HepG2 (cell line): ENCODE measurements around the gene HOXD8. TPM values are rescaled to one million over a fixed set of nuclear protein-coding genes. Genes with fewer than 3 reads are reported as not detected.

Experiments used
- ATAC-seq: fragments of 200-7000 bp; cut with Tn5 transposase; 3 replicates; pipeline ENCODE4 v1.9.1; 2020; ENCODE audit warnings: mild to moderate bottlenecking, moderate library complexity
- BruUV-seq: library from RNA; stranded (reverse); fragments of 400-500 nt; replicated peaks from 2 replicates; lab custom pipeline; 2021; lab: Mats Ljungman, UMichigan
- CTCF ChIA-PET: fragments of 300-600 bp; formaldehyde crosslinking; extraction: SDS; loops from one replicate; lab custom pipeline; 2021; ENCODE audit warnings: low total read pairs, inconsistent platforms, low intra/inter-chr PET ratio; lab: Yijun Ruan, JAX
- POLR2A ChIA-PET: fragments of 350-600 bp; sonication (Branson Sonifier 250); formaldehyde crosslinking; loops from one replicate; lab custom pipeline; 2020; ENCODE audit warnings: antibody characterized with exemption, inconsistent platforms; lab: Yijun Ruan, JAX
- DNase-seq: peaks from one replicate; pipeline ENCODE4 v3.0.0-alpha.2; 2015; ENCODE audit warnings: low spot score
- FAIRE-seq: peaks from 3 replicates; lab custom pipeline; 2011; peaks lifted over from hg19 to GRCh38; lab: Jason Lieb, UNC
- H2AFZ ChIP-seq: one replicate; pipeline ENCODE4 v1.6.1; 2011; ENCODE audit warnings: low read length, inconsistent platforms
- H3K27ac ChIP-seq: fragments of 300-600 bp; 3 replicates; pipeline ENCODE4 v1.8.0; 2011; ENCODE audit warnings: mixed run types, mild to moderate bottlenecking, mixed read lengths, low read length, inconsistent platforms; ENCODE audit not compliant: insufficient read depth; ENCODE audit errors: extremely low read length
- H3K27me3 ChIP-seq, 2 experiments: fragments of 200-600 bp in 1 of 2; 2 replicates in 1 of 2; 3 replicates in 1 of 2; pipeline versions ENCODE4 v1.6.0 to v1.8.0; 2011; ENCODE audit warnings: low read length in 2 of 2, mild to moderate bottlenecking in 2 of 2, moderate library complexity in 2 of 2, inconsistent platforms in 1 of 2; ENCODE audit not compliant: insufficient read depth in 2 of 2, control insufficient read depth in 1 of 2
- H3K36me3 ChIP-seq, 2 experiments: fragments of 200-600 bp in 1 of 2; replicated peaks in 1 of 2; 2 replicates in 1 of 2; 3 replicates in 1 of 2; pipeline versions ENCODE4 v1.5.1 to v1.8.0; 2011; ENCODE audit warnings: low read length in 2 of 2, inconsistent platforms in 1 of 2; ENCODE audit not compliant: insufficient read depth in 2 of 2, control insufficient read depth in 1 of 2
- H3K4me1 ChIP-seq: 2 replicates; pipeline ENCODE4 v1.5.1; 2012; ENCODE audit warnings: low read length, inconsistent platforms; ENCODE audit not compliant: insufficient read depth
- H3K4me2 ChIP-seq: 2 replicates; pipeline ENCODE4 v1.6.0; 2011; ENCODE audit warnings: low read depth, low read length, inconsistent platforms
- H3K4me3 ChIP-seq, 3 experiments: fragments of 200-600 bp in 1 of 3; sonication (generic), shearing (Covaris generic) in 1 of 3; replicated peaks in 1 of 3; 2 replicates each; pipeline ENCODE4 v1.5.1; 2011 to 2016; ENCODE audit warnings: low read length in 3 of 3, inconsistent platforms in 2 of 3, low read depth in 2 of 3, mild to moderate bottlenecking in 2 of 3, control low read depth in 1 of 3, mixed read lengths in 1 of 3; ENCODE audit not compliant: insufficient read depth in 1 of 3
- H3K79me2 ChIP-seq: one replicate; pipeline ENCODE4 v1.6.1; 2011; ENCODE audit warnings: low read length, inconsistent platforms; ENCODE audit not compliant: insufficient read depth
- H3K9ac ChIP-seq: 2 replicates; pipeline ENCODE4 v1.6.0; 2011; ENCODE audit warnings: mild to moderate bottlenecking, low read depth, low read length, inconsistent platforms; ENCODE audit not compliant: insufficient read depth
- H3K9me3 ChIP-seq: 2 replicates; pipeline ENCODE4 v1.5.1; 2012; ENCODE audit warnings: mild to moderate bottlenecking, low read length
- H4K20me1 ChIP-seq: 2 replicates; pipeline ENCODE4 v1.6.0; 2011; ENCODE audit warnings: inconsistent platforms, mild to moderate bottlenecking, low read length, moderate library complexity; ENCODE audit not compliant: insufficient read depth
- CBX2 ChIP-seq, 2 experiments: fragments of 200-600 bp in 1 of 2; sonication (generic); formaldehyde crosslinking in 1 of 2; IDR thresholded peaks; 2 replicates each; pipeline versions ENCODE4 v1.7.0 to v1.8.1; 2018 to 2022; ENCODE audit warnings: low read depth in 2 of 2, low read length in 1 of 2, mild to moderate bottlenecking in 1 of 2, missing genetic modification reagents in 1 of 2
- HOXA5 ChIP-seq: sonication (generic); formaldehyde crosslinking; IDR thresholded peaks from 2 replicates; pipeline ENCODE4 v1.4.0; 2020; ENCODE audit warnings: missing genetic modification reagents
- PCBP1 ChIP-seq: fragments of 200-400 bp; formaldehyde crosslinking; IDR thresholded peaks from 2 replicates; pipeline ENCODE4 v1.6.1; 2017; ENCODE audit warnings: mild to moderate bottlenecking, low read depth, low read length, borderline replicate concordance
- RNF2 ChIP-seq: fragments of 450-650 bp; conservative IDR thresholded peaks from 2 replicates; pipeline ENCODE4 v1.6.1; 2016; ENCODE audit warnings: low read depth
- SCMH1 ChIP-seq: sonication (generic); formaldehyde crosslinking; IDR thresholded peaks from 2 replicates; pipeline ENCODE4 v1.9.0; 2021; ENCODE audit warnings: missing genetic modification reagents, mild to moderate bottlenecking, borderline replicate concordance
- SOX13 ChIP-seq, 3 experiments: fragments of 450-650 bp in 1 of 3; sonication (generic) in 1 of 3; formaldehyde crosslinking in 1 of 3; IDR thresholded peaks in 2 of 3; conservative IDR thresholded peaks in 1 of 3; 2 replicates each; pipeline versions ENCODE4 v1.5.0 to v1.6.1; 2016 to 2020; ENCODE audit warnings: antibody characterized with exemption in 1 of 3, mild to moderate bottlenecking in 1 of 3, missing compliant biosample characterization in 1 of 3, missing genetic modification reagents in 1 of 3, moderate library complexity in 1 of 3
- SRF ChIP-seq: IDR thresholded peaks from 2 replicates; pipeline ENCODE4 v1.6.1; 2011; ENCODE audit warnings: mild to moderate bottlenecking, low read depth, low read length, moderate library complexity
- ZFP36 ChIP-seq: fragments of 150-350 bp; IDR thresholded peaks from 2 replicates; pipeline ENCODE4 v1.6.1; 2018; ENCODE audit warnings: borderline replicate concordance, low read length, low read depth; ENCODE audit not compliant: partially characterized antibody
- ZNF17 ChIP-seq: sonication (generic); formaldehyde crosslinking; IDR thresholded peaks from 2 replicates; pipeline ENCODE4 v1.5.0; 2020; ENCODE audit warnings: mild to moderate bottlenecking, missing genetic modification reagents
- ZNF460 ChIP-seq: sonication (generic); formaldehyde crosslinking; IDR thresholded peaks from 2 replicates; pipeline ENCODE4 v1.5.1; 2020; ENCODE audit warnings: missing genetic modification reagents, mild to moderate bottlenecking, borderline replicate concordance
- ZSCAN30 ChIP-seq: sonication (generic); formaldehyde crosslinking; IDR thresholded peaks from 2 replicates; pipeline ENCODE4 v1.5.0; 2020; ENCODE audit warnings: mild to moderate bottlenecking, missing genetic modification reagents
- WGBS: methylation state at CpG from one replicate; pipeline ENCODE4 v1.1.6; 2017; ENCODE audit warnings: low lambda C conversion rate; 5-methylcytosine and 5-hydroxymethylcytosine counted together
- in situ Hi-C: cut with HindIII; loops from 2 replicates; pipeline ENCODE4 v1.10.0; 2017; ENCODE audit warnings: low pct_unique_long_range_greater_than_20kb; ENCODE audit not compliant: extremely low pct_ligation_motif_present
- intact Hi-C: fragments of 100-400 bp; cut with micrococcal nuclease; formaldehyde crosslinking; loops from one replicate; pipeline ENCODE4 v1.10.0; 2022; ENCODE audit not compliant: unreplicated experiment
- polyA plus RNA-seq, 8 experiments: library from polyadenylated mRNA; depleted of rRNA in 3 of 8; stranded (reverse) in 7 of 8; unstranded in 1 of 8; fragments of >200 nt; fragmentation: Illumina TruSeq in 4 of 8; extraction: Trizol in 4 of 8; gene quantifications; 2 replicates each; pipeline versions ENCODE4 v1.2.1 to v1.2.3, GENCODE V29; 2011 to 2016; ENCODE audit warnings: low read depth in 4 of 8, missing spikeins in 1 of 8, mixed read lengths in 1 of 8; ENCODE audit not compliant: insufficient read depth in 1 of 8
- total RNA-seq, 5 experiments: library from RNA; depleted of rRNA; stranded (reverse); fragments of >200 nt; fragmentation: Illumina TruSeq; extraction: Trizol; gene quantifications; 2 replicates each; pipeline ENCODE4 v1.2.3, GENCODE V29; 2016; ENCODE audit warnings: low read depth in 1 of 5
- TF ChIP-seq, protein P1 (sequence below): sonication (generic); formaldehyde crosslinking; IDR thresholded peaks from 2 replicates; pipeline ENCODE4 v1.8.1; 2023; ENCODE audit warnings: missing genetic modification reagents, inconsistent platforms, borderline replicate concordance
- TF ChIP-seq, protein P2 (sequence below): sonication (generic); formaldehyde crosslinking; IDR thresholded peaks from 2 replicates; pipeline ENCODE4 v1.4.0; 2020; ENCODE audit warnings: missing genetic modification reagents
- TF ChIP-seq, protein P3 (sequence below): sonication (generic); formaldehyde crosslinking; IDR thresholded peaks from 2 replicates; pipeline ENCODE4 v1.4.0; 2020; ENCODE audit warnings: missing genetic modification reagents
- TF ChIP-seq, protein P4 (sequence below): sonication (generic); formaldehyde crosslinking; IDR thresholded peaks from 2 replicates; pipeline ENCODE4 v1.4.0; 2020; ENCODE audit warnings: mild to moderate bottlenecking, low read depth, missing genetic modification reagents

Gene HOXD8
- total and polyA plus RNA-seq, 2 of the 13 experiments (the other 11 are each of a cell fraction or from before 2014, with no cell fraction given) = not detected

DNA sequence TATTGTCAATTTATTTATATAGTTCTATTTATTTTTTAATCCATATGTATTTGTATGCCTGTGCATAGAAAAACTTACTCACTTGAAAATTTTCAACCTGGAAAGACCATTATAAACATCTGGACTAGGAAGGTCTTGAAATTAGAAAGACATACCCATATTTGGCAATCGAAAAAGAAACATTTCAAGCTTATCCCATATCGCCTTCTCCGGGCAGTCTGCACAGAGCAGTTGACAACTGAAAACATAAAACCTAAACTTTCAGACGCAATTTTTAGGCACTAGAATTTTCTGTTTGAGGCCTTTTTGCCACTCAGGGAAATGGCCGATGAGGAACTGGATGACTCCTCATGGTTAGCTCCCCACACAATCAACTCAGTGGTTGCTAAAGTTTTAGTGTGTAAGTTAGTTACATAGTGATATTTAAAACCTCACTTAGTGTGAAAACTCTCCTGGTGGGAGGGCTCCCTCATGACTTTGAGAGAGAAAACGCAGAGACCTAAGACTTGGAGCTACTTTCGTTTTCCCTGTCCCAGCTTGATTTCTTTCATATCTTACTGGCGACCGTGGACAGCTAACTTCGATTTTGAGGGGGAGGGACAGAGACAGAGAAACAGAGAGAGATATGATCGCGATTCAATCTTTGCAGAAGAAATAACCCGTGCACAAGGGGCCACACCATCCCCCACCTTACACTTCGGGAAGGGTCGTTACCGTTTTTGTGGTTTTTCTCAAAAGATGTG is 33.1 kb upstream of the HOXD8 start:
- H3K4me1 ChIP-seq = peaks cover 17% of the 10 kb centered on the region
- H3K9ac ChIP-seq = peak overlapping the region; percentile 4; the same call in 1 of the 2 replicates
- H3K9me3 ChIP-seq = no peaks in the 10 kb centered on the region
- FAIRE-seq (no peak), DNase-seq (no peak), ATAC-seq (no peak)
- in situ Hi-C loops = loop anchor here (5.0 kb wide), 2 partner anchors 409 to 729 kb away; no protein-coding TSS in a partner anchor
- no TSS peak for BruUV-seq
- ChIA-PET CTCF (interaction anchor here (2.2 to 3.0 kb wide), 3 partner anchors 406 to 729 kb away, joined by 13 to 33 read pairs (median 30); no protein-coding TSS in a partner anchor), POLR2A (no interaction called here)
- H2AFZ ChIP-seq = no peak overlapping the region
- H3K4me2 ChIP-seq = peak overlapping the region; percentile 91
- WGBS = 18% methylated on average over 16 of the region's 16 CpGs
- no peaks in the 10 kb centered on the region for H3K36me3 ChIP-seq
- peaks cover 25 to 95% of the 10 kb centered on the region in 2 experiments for H3K27me3 ChIP-seq
- no peaks in the 10 kb centered on the region for H4K20me1 ChIP-seq
- H3K79me2 ChIP-seq = no peaks in the 10 kb centered on the region
- intact Hi-C loops = loop anchor here (5.0 kb wide), 1 partner anchor 894 kb away; no protein-coding TSS in a partner anchor
- no peak overlapping the region for H3K27ac ChIP-seq
- H3K4me3 ChIP-seq = peak overlapping the region; percentile 9 to 75 (median 61); a peak in 4 of 6 replicates
- 0 out of 2 replicates have a peak, but pooled peaks have one; percentile 25 for TF ChIP-seq SOX13 (IDR thresholded peaks at IDR 0.05)
- TF ChIP-seq SOX13 (CRISPR knock-in tag; conservative IDR thresholded peaks at IDR 0.05 in 1 of 2, IDR thresholded peaks at IDR 0.05 in 1 of 2) = no peak
- TF ChIP-seq, protein P1, sequence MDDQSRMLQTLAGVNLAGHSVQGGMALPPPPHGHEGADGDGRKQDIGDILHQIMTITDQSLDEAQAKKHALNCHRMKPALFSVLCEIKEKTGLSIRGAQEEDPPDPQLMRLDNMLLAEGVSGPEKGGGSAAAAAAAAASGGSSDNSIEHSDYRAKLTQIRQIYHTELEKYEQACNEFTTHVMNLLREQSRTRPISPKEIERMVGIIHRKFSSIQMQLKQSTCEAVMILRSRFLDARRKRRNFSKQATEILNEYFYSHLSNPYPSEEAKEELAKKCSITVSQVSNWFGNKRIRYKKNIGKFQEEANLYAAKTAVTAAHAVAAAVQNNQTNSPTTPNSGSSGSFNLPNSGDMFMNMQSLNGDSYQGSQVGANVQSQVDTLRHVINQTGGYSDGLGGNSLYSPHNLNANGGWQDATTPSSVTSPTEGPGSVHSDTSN = no peak
- TF ChIP-seq SRF = peak; percentile 86
- TF ChIP-seq ZFP36 = peak; percentile 71
- peak; percentile 94 for TF ChIP-seq RNF2
- no peak for TF ChIP-seq ZNF460 (CRISPR knock-in tag)
- TF ChIP-seq, protein P2, sequence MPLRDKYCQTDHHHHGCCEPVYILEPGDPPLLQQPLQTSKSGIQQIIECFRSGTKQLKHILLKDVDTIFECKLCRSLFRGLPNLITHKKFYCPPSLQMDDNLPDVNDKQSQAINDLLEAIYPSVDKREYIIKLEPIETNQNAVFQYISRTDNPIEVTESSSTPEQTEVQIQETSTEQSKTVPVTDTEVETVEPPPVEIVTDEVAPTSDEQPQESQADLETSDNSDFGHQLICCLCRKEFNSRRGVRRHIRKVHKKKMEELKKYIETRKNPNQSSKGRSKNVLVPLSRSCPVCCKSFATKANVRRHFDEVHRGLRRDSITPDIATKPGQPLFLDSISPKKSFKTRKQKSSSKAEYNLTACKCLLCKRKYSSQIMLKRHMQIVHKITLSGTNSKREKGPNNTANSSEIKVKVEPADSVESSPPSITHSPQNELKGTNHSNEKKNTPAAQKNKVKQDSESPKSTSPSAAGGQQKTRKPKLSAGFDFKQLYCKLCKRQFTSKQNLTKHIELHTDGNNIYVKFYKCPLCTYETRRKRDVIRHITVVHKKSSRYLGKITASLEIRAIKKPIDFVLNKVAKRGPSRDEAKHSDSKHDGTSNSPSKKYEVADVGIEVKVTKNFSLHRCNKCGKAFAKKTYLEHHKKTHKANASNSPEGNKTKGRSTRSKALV (CRISPR knock-in tag) = peak; percentile 45; the same call in 1 of the 2 replicates
- TF ChIP-seq ZNF17 (CRISPR knock-in tag) = no peak
- TF ChIP-seq, protein P3, sequence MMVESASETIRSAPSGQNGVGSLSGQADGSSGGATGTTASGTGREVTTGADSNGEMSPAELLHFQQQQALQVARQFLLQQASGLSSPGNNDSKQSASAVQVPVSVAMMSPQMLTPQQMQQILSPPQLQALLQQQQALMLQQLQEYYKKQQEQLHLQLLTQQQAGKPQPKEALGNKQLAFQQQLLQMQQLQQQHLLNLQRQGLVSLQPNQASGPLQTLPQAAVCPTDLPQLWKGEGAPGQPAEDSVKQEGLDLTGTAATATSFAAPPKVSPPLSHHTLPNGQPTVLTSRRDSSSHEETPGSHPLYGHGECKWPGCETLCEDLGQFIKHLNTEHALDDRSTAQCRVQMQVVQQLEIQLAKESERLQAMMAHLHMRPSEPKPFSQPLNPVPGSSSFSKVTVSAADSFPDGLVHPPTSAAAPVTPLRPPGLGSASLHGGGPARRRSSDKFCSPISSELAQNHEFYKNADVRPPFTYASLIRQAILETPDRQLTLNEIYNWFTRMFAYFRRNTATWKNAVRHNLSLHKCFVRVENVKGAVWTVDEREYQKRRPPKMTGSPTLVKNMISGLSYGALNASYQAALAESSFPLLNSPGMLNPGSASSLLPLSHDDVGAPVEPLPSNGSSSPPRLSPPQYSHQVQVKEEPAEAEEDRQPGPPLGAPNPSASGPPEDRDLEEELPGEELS (CRISPR knock-in tag) = no peak
- TF ChIP-seq, protein P4, sequence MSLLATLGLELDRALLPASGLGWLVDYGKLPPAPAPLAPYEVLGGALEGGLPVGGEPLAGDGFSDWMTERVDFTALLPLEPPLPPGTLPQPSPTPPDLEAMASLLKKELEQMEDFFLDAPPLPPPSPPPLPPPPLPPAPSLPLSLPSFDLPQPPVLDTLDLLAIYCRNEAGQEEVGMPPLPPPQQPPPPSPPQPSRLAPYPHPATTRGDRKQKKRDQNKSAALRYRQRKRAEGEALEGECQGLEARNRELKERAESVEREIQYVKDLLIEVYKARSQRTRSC = no peak
- TF ChIP-seq ZSCAN30 (CRISPR knock-in tag) = no peak
- 0 out of 2 replicates have a peak, but pooled peaks have one; percentile 22 for TF ChIP-seq HOXA5 (CRISPR knock-in tag)
- peak; percentile 99 for TF ChIP-seq CBX2 (IDR thresholded peaks at IDR 0.05; ENCODE audit: low read depth, low read length)
- TF ChIP-seq CBX2 (CRISPR knock-in tag; IDR thresholded peaks at IDR 0.05; ENCODE audit: low read depth) = peak; percentile 100
- no peak for TF ChIP-seq PCBP1
- peak; percentile 79; the same call in 1 of the 2 replicates for TF ChIP-seq SCMH1
